HG02642 (cell line): ENCODE data around the gene SLC12A1.

Experiments used
- ATAC-seq: cut with Tn5 transposase; IDR thresholded peaks from one replicate; pipeline ENCODE4 v1.9.1; 2021; ENCODE audit warnings: mild to moderate bottlenecking; ENCODE audit not compliant: unreplicated experiment, poor library complexity

Gene SLC12A1

DNA sequence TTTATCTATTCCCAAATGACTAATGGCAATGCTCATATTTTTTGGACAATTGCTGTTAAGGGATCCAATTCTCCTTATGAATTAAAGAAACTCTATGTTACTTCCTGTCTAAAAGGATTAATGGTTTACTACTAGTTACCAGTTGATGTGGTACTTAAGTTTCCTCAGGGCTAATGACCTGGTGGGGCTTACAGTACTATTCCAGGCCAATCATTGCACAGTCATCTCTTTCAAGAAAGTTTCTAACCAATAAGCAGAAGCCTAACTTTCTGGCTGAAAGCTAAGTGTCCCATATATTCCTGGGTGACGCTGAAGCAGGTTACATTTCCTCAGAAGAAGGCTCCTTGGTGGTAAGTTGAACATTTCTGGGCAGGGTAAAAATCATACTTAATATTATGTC lies at the start of gene SLC12A1:
TSS of gene SLC12A1 (plus strand) at position 322 of the 400 bp plus-strand sequence. CDS start 1,418 bp downstream, outside the sequence.
- ATAC-seq, result no peak

- ATAC-seq, result no peak
Observed at GRCh38 chr15:48168616-48169015, 37.5 kb upstream of the SLC12A1 start.

DNA sequence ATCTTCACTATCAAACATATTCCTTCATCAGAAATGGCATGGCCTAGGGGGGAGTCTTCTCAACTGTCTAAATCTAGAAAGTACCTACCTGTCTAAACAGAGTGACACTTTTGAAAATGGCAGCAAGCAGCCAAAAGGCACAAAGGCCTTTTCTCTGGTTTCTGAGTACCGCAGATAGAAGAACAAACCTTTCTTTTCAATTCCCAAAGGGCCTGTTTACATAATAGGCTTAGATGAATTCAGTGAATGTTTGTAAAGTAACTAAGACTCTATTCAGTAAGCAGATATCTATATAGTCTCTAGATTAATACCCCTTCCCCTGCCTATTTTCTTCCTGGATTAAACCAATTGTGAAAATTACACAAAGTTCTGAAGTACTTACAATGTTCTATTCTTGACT lies 35.1 kb upstream of the SLC12A1 start:
- ATAC-seq, result no peak

- ATAC-seq, result no peak
Observed at GRCh38 chr15:48175126-48175525, 31.0 kb upstream of the SLC12A1 start.

GRCh38 chr15:48176112-48176511 lies 30.0 kb upstream of the SLC12A1 start:
- no peak for ATAC-seq

- ATAC-seq, result no peak
Observed at GRCh38 chr15:48176957-48177356, 29.1 kb upstream of the SLC12A1 start.

- peak; percentile 68 for ATAC-seq
Observed at GRCh38 chr15:48177383-48177765, 28.7 kb upstream of the SLC12A1 start.

DNA sequence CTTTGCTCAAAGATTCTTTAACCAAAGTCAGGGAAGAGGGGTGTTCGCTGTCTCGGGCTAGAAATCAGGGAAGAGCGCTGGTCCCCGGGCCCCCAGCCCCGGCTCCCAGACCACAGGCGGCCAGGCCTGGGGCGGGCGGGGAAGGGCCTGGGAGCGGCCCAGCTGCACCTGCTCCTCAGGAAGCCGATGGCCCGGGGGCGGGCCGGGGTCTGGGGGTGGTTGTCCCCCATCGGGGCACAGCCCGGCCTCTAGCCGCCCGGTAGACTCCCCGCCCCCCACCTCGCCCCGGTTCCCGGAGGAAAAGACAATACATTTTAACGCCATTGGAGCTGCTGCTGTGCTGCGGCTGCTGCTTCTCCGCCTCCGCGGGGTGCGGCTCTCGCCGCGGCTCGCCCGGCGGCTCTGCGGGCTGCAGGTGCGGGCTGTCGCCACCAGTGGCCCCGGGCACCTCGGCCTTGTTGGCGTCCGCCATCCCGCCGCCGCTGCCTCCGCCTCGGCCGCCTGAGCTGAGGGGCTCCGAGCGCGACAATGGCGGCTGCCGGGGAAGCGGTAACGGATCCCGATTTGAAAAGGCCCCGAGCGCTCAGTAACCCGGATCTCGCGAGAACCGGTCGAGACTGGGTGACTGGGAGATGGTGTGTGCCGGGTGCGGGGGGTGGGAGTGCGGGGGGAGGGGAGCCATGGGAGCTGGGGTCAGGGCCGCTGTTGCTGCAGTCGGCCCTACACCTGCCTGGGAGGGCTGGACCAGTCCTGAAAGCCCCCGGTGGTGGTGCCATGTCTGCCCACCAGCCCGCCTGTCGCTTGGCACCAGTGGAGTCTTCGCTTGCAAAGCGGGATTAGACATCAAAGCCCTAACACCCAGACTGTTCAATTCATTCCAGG lies 28.1 kb upstream of the SLC12A1 start, which contains the start of gene MYEF2:
TSS of gene MYEF2 (minus strand) at position 530 of the 882 bp plus-strand sequence. CDS start at position 472, 58 bp downstream.
- peak; percentile 84 for ATAC-seq

DNA sequence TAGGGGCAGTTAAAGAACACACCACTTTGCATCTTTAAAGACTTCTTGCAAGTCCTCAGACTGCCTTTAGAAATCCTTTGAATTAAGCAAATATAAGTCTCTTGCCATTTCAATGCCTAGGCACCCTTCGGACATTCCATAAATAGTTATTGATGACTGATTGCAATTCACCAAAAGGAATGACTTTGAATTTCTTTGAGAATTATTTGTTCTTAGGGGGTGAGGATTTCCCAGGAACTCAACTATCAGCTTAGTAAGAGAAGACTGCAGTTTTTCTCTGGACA lies 27.5 kb upstream of the SLC12A1 start:
- no peak for ATAC-seq

- no peak for ATAC-seq
Observed at GRCh38 chr15:48182749-48183148, 23.4 kb upstream of the SLC12A1 start.

GRCh38 chr15:48185529-48185928 lies 20.6 kb upstream of the SLC12A1 start:
- no peak for ATAC-seq

DNA sequence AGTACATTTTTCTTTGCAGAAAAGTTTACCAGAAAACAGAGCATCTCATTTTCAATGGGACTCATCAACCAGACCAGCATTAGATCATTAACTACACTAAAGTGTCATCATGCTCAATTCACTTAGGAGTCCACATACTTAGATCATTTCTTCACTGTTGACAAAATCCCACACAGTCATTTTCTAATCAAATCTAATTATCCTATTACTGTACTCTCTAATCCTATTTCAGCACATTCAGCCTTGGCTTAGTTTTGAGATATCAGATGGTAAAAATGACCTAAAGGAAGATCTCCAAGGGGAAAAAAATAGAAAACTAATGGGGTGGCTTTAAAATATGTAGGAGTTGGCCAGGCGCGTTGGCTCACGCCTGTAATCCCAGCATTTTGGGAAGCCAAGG lies 19.8 kb upstream of the SLC12A1 start:
- no peak for ATAC-seq

- ATAC-seq, result no peak
Observed at GRCh38 chr15:48190932-48191573, 15.0 kb upstream of the SLC12A1 start.

DNA sequence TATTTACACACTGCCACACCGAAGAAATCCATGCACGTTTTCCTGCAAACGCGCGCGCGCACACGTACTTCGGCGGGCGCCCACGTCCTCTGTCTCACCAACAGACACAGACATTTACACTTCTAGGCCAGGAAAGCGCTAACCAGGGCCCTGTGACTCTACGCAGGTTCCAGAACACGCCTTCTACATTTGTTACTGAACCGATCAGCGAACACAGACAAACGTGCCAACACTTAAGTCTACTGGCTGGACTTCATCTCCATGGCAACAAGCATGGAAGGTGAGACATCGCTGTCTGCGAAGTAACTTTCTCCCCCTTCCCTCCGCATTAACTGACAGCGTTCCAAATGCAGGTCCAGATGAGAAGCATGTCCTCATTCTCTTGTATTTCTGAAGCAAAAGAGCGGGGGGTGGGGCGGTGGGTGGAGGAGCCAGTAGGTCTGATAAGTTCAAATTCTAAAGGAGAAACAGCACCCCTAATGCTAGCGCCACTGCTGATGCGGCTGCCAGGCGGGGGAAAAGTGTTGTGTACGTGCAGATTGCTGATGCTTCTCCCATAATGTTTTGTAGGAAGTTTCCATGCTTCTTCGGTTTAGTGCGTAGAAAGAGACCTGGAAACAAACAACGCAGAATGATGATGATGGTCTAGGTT lies 14.4 kb upstream of the SLC12A1 start, which contains the start of gene CTXN2:
TSS of gene CTXN2 (plus strand) at position 92 of the 652 bp plus-strand sequence. CDS start 9,636 bp downstream, outside the sequence.
- no peak for ATAC-seq

DNA sequence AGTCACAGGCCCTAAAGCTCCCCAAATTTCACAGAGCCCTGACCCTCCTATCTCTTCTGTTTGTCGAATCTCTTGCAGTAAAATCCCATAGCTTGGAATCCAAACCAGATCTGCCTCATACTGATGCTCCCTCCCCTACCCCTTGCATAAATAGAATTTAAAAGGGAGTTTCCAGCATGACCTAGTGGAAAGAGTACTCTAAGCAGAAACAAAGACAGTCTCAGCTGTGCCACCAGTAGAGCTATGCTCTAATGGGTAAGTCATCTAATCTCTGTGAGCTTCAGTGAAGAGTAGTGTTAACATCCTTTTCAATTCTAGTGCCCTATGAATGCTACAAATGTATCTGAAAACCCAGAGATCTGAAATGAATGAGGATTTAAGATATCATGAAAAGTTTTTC lies 4.0 kb upstream of the SLC12A1 start:
- no peak for ATAC-seq

GRCh38 chr15:48221261-48221660 lies 15.2 kb downstream of the SLC12A1 start:
- ATAC-seq, result no peak

DNA sequence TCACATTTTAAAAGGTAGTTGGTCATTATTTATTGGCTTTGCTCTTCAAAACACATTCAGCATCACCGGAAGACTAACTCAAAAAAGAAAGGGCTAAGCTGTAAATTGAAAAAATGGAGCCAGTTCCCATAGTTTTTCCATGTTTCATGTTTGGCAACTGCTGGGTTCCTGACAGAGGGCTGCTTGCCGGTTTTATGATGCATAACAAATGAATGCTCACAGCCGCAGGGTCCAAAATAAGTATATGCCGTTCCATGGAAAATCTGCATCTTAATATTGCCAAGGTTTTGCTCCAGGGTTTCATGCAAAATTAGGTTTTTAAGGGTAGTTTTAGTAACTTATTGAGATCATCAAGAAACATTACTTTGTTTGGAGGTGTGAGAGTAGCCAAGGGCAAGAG lies 15.8 kb downstream of the SLC12A1 start:
- ATAC-seq, result no peak

- ATAC-seq, result no peak
Observed at GRCh38 chr15:48222627-48223026, 16.5 kb downstream of the SLC12A1 start.

DNA sequence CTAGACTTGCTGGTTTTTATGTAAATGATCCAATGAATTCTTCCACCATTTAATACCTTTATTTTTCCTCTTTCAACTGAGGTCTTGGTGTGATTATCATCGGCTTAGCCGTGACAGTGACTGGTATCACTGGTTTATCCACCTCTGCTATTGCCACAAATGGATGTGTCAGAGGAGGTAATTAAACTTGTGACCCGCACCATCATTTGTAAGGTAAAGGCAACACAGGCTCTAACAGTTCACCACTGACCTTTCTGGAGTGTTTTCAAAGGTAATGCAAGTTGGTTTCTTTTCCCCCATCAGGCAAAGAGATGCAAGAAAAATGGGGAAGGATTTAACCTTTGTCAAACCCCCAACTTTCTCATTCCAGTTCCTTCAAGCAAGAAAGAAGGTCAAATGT lies 19.7 kb downstream of the SLC12A1 start:
- no peak for ATAC-seq

DNA sequence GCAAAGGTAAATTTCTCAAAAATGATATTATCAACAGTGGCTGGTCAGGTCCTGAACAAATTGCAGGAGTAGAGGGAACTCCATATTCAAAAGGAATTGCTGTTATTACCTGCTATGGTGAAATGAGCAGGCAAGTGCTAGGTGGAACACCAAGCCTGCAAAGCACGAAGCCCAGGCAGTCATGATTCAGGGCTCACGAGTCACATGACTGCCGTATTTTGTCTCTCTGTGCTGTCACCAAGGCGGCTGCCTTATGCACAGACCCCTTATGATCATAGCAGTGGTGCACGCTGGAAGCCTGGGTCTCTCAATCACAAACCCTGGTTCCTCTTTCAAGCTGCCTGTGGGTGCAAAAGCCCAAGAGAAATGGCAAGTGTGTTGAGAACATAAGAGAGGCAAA lies 24.4 kb downstream of the SLC12A1 start:
- ATAC-seq, result no peak

DNA sequence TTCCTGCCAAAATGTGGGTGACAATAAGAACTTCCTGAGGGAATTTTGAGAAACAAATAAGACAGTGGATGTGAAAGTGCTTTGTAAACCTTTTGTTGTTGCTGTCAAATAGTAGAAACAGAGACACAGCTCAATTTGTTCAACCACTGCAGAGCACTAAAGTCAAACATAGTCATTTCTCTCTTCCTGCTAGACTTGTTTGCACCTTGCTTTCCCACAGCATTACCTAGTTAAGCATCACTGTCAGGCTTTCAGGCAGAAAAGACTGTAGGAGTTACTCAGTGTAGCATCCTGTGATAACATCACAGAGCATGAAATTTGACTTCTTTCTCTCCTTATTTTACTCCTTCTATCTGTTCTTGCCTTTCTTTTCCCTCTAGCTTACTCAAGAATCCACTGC lies 27.1 kb downstream of the SLC12A1 start:
- ATAC-seq, result no peak
